AG09319 (cell line): ENCODE data around the gene TTC7B.

ENCODE experiments used
- DNase-seq: peaks from one replicate; pipeline ENCODE4 v3.0.0-alpha.2; 2010; ENCODE audit warnings: low read depth; ENCODE audit errors: extremely low read depth
- TF ChIP-seq, protein P1 (sequence below): IDR thresholded peaks from 2 replicates; pipeline ENCODE4 v1.5.1; 2011; ENCODE audit warnings: low read depth, mild to moderate bottlenecking, inconsistent platforms, low read length, moderate library complexity

The TTC7B gene

GRCh38 chr14:90816681-90817436 lies 629 bp upstream of the TTC7B start:
- DNase-seq: no peak
- TF ChIP-seq, protein P1, sequence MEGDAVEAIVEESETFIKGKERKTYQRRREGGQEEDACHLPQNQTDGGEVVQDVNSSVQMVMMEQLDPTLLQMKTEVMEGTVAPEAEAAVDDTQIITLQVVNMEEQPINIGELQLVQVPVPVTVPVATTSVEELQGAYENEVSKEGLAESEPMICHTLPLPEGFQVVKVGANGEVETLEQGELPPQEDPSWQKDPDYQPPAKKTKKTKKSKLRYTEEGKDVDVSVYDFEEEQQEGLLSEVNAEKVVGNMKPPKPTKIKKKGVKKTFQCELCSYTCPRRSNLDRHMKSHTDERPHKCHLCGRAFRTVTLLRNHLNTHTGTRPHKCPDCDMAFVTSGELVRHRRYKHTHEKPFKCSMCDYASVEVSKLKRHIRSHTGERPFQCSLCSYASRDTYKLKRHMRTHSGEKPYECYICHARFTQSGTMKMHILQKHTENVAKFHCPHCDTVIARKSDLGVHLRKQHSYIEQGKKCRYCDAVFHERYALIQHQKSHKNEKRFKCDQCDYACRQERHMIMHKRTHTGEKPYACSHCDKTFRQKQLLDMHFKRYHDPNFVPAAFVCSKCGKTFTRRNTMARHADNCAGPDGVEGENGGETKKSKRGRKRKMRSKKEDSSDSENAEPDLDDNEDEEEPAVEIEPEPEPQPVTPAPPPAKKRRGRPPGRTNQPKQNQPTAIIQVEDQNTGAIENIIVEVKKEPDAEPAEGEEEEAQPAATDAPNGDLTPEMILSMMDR: no peak

DNA sequence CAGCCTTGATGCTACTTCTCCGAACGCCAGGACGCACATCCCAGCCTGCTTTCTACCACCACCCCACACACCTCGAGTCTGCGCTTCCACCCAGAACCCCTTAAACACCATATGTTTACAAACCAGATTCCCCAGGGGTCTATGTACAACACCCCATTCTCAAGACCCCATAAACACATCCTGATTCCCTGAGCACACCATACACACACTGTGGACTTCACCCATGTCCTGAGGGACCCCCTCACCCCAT lies 733 bp downstream of the TTC7B start:
- TF ChIP-seq, protein P1: no peak
- no peak for DNase-seq

- no peak for DNase-seq
- TF ChIP-seq, protein P1: no peak
These were observed 1.2 kb downstream of the TTC7B start for GRCh38 chr14:90814806-90815571.

GRCh38 chr14:90813442-90813841 lies 2.8 kb downstream of the TTC7B start:
- TF ChIP-seq, protein P1: no peak
- DNase-seq: no peak

DNA sequence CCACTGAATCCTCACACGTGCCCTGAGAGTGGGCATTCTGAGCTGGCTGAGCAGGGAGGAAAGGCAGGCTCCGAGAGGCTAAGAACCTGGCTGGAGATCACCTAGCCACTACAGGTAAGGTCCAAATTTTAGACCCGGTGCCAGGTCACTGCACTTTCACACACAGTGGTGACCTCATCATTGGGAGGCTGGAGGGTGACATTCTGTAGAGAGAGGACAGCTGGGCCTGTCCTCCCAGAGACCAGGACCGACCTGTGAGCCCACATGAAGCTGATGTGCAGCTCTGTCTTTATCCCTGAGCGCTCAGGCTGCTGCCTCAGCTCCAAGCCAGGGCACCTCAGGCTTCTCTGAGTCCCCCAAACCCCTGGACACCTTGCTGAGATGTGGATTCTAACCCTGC lies 4.1 kb downstream of the TTC7B start:
- DNase-seq: no peak
- TF ChIP-seq, protein P1: no peak

- no peak for DNase-seq
- TF ChIP-seq, protein P1: no peak
These were observed 4.6 kb downstream of the TTC7B start for GRCh38 chr14:90811641-90812040.

DNA sequence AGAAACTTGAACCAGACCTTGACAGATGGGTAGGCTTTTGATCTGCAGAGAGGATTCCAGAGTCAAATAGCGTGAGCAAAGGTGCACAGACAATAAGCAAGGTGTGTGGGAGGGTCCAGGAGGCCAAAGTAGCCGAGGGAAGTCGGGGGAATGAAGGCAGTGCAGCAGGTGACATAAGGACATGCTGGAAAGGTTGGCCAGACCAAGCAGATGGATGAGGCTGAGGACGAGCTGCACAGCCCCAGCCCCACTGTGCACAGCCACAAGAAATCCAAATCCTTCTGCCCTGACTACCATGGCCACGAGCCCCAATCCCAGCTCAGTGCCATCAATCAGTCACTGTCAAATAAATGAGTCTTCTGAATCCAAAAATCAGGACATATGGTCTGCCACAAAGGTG lies 5.4 kb downstream of the TTC7B start:
- DNase-seq: no peak
- TF ChIP-seq, protein P1: no peak
